ENCODE data around the gene LIMK2.

- TF ChIP-seq EZH2 (IDR thresholded peaks at IDR 0.05; ENCODE audit: borderline replicate concordance, low read depth, low read length) (no peak), POLR2A (conservative IDR thresholded peaks at IDR 0.05) (no peak), UBTF (IDR thresholded peaks at IDR 0.05; ENCODE audit: borderline replicate concordance in 1 of 2, low read depth in 2 of 2, low read length in 2 of 2) (no peak), SIN3B (IDR thresholded peaks at IDR 0.05; ENCODE audit: low read depth) (no peak), ELK1 (CRISPR knock-in tag; IDR thresholded peaks at IDR 0.05) (no peak), NKRF (IDR thresholded peaks at IDR 0.05; ENCODE audit: borderline replicate concordance) (no peak), ETV6 (IDR thresholded peaks at IDR 0.05; ENCODE audit: borderline replicate concordance in 1 of 2, low read depth in 2 of 2, low read length in 1 of 2) (no peak), ETV6 (CRISPR knock-in tag; IDR thresholded peaks at IDR 0.05; ENCODE audit: borderline replicate concordance) (no peak), MXI1 (IDR thresholded peaks at IDR 0.05; ENCODE audit: low read depth, low read length) (no peak)
Observed at GRCh38 chr22:31302006-31302405, 89.9 kb downstream of the LIMK2 start.

Data from K562 (cell line).